ENCODE data around the gene MYH11.
"Not testable (repeated sequence)": the region's sequence is repeated elsewhere in the genome, so short reads cannot be mapped to it uniquely, and the experiment has no call there.

MYH11 gene

GRCh38 chr16:15803618-15804017 lies 53.2 kb downstream of the MYH11 start:
- DNase-seq: no peak

DNA sequence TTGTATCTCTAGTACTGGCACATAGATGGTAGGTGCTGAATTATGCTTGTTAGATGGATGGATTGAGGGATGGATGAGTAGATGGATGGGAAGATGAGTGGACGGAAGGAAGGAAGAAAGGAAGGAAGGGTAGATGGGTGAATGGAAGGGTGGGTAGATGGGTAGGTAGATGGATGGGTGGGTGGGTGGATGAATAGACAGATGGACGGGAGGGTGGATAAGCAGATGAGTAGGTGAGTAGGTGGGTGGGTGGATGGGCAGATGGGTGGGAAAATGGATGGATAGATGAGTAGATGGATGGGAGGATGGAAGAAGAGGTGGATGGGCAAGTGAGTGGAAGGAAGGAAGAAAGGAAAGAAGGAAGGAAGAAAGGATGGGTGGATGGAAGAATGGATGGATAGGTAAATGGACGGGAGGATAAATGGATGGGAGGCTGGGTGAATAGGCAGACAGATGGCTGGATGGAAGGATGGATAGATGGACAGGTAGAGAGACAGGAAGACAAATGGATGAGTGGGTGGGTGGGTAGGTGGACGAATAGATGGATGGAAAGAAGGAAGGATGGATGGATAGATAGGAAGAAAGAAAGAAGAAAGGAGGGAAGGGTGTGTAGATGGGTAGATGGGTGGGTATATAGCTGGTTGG lies 56.9 kb downstream of the MYH11 start:
- no peak for DNase-seq

DNA sequence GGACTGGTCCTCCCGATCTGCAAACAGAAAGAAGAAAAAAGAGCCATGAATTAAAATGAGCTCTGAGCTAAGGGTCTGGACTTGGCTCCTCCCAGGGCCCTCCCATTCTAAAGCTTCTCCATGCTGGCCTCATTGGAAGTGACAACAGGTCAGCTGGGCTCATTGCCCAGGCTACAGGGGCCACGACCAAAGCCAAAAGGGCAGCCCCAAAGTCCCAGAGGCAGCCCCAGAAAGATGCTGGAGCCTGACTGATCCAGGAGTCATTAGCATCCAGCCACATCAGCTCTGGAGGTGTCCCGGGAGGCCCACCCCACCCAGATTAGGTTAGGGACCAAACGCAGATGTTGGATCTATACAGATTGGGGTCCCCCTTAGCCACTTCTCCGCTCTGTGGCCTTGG lies 58.2 kb downstream of the MYH11 start:
- no peak for DNase-seq

DNA sequence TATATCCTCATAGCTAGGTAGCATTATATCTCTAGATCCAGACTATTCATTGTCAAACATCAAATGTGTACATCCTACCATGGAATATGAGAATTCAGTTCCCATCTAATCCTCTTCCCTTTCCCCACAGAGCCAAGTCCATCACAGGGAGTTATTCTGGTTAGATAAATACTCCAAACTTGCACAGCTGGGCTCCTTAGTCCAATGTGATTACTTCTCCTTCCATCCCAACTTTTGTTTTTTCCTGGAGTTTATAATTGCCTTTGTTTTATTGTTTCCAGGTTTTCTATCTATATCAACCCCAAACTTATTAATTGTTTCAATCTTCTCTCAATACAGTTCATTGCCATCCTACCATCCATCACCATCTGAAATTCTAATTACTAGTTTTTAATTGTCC lies 59.9 kb downstream of the MYH11 start:
- DNase-seq: no peak

DNA sequence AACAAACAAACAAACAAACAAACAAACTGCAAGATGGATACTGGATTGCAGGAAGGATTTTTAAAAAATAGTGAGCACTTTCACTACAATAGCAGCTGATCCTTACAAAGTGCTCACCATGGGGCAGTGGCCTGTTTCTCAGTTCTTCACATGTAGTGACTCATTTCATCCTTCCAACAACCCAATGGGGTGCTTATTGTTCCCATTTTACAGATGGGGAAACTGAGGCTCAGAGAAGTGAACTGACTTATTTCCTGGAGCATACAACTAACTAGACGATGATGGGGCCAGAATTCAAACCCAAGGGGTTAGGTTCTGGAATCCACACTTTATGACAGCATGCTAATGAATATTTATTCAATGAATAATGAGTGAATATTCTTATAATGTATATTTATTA lies 61.2 kb downstream of the MYH11 start:
- no peak for DNase-seq

- DNase-seq: no peak
These were observed 64.3 kb downstream of the MYH11 start for GRCh38 chr16:15792563-15792971.

- DNase-seq: no peak
These were observed 66.4 kb downstream of the MYH11 start for GRCh38 chr16:15790458-15790857.

DNA sequence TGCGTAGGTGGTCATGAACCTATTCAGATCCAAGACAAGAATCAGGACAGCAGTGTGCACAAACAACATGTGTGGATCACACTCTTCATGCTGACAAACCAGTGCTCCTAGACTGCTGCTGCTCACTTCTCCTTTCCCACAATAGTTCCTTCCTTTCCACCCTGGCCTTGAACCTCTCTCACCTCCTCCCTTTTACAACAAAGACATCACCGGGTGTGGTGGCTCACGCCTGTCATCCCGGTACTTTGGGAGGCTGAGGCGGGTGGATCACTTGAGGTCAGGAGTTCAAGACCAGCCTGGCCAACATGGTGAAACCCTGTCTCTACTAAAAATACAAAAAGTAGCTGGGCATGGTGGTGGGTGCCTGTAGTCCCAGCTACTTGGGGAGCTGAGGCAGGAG lies 67.0 kb downstream of the MYH11 start:
- DNase-seq: not testable (repeated sequence)

GRCh38 chr16:15788846-15789239 lies 68.0 kb downstream of the MYH11 start:
- no peak for DNase-seq

DNA sequence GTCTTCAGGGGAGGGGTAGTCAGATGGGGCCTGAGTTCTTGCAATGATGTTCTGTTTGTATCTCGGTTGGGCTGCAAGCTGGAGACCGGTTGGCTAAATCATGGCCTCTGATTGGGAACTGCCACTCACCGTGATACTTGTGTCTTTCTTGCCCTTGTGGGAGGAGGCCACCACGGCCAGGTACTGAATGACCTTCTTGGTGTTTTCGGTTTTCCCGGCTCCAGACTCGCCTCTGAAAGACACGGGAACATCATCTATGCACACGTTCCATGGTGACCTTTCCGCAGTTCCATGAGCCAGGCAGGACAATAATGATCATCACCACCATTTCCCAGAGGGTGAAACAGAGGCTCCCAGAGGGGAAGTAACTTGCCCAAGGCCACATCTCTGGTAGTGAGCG lies 70.3 kb downstream of the MYH11 start:
- DNase-seq: no peak

DNA sequence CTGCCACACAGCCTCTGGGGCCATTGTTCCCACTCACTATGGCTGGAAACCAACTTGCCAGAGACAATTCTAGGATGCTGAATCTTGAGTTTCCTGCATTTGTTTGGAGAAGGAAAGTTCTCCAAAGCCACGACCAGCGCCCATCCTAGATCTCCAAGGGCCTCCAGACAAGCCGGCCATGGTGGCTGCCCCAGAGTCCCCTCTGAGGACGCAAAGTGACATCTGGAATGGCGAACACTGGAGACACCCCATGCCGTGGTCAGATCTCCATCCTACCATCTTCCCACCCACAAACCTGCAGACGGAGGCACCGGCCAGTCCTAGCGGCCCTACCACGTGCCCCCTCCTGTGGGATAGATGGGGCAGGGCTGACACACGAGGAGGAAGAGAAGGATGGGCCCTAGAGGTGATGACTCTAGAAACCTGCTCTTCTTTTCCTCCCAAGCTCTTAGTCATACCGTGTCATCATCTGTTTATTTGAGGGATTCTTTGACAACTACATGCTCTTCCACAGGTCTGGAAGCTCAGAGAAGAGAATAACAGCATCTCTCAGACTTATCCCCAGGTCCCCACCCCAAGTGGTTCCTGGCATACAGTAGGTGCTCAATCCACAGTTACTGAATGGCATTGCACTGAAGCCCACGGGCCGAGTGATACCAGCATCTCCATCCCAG lies 71.3 kb downstream of the MYH11 start:
- no peak for DNase-seq

DNA sequence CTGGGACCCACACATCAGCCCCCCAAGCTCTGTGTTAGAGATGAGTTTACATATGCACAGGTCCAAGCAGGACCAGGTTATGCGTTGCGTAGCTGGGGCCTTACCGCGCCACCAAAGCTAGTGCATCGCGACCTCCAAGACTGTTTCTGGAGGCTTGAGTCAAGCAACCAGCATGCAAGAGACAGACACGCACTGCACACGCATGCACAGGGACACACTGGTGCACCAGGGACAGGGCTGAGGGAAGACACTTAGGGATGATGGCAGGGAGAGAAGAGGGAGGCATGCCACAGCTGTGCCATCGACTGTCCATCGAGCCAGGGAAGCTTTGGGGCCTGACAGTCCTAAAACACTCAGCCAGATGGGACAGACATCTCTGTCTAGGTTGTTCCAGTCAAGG lies 72.8 kb downstream of the MYH11 start:
- DNase-seq: no peak

- no peak for DNase-seq
These were observed 74.1 kb downstream of the MYH11 start for GRCh38 chr16:15782573-15783365.

- DNase-seq: no peak
These were observed 75.2 kb downstream of the MYH11 start for GRCh38 chr16:15781650-15782049.

DNA sequence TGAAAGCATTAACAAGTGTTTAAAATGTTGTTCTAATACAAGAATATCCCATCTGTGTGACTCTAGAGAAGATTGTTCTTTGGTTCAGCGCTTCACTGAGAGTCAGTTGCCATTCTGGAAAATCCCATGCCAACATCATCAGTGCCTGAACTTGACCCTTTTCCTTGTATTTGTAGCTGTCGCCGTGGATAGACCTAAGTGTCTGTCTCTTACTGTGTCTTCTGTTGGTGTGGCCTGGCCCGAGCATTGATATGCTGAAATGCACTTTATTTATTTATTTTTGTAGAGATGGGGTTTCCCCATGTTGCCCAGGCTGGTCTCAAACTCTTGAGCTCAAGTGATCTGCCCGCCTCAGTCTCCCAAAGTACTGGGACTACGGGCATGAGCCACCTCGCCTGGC lies 76.0 kb downstream of the MYH11 start:
- no peak for DNase-seq

- no peak for DNase-seq
These were observed 77.0 kb downstream of the MYH11 start for GRCh38 chr16:15779664-15780351.

- no peak for DNase-seq
These were observed 77.7 kb downstream of the MYH11 start for GRCh38 chr16:15778999-15779614.

- DNase-seq: no peak
These were observed 78.6 kb downstream of the MYH11 start for GRCh38 chr16:15778204-15778743.

DNA sequence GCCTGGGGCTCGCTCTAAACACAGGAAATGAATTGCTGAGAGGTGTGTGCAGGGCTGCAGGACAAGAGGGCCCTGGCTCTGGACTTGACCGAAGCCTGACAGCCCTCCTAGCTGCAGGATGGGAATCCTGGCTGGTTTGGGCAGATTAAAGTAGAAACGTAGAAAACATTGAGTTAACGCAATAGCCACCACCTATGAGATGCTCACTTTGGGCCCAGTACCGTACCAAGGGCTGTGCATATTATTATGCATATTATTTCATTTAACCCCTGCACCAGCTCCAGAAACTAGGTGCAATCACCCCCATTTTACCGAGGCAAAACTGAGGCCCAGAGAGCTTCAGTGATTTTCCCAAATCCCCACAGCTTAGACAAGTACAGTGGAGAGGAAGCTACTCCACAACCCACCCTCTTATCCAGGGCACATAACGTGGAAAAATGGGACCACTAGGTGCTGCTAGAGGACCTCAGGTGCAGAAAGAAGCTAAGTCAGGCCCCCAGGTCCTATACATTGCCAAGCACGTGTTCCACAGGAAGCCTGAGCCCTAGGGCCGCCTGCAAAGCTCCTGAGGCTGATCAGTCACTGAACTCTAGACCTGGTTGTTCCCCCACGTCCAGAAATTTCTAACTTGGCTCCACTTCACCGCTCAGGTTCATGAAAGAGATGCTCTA lies 79.2 kb downstream of the MYH11 start:
- no peak for DNase-seq

GRCh38 chr16:15776572-15776971 lies 80.3 kb downstream of the MYH11 start:
- no peak for DNase-seq

GRCh38 chr16:15775663-15776304 lies 81.0 kb downstream of the MYH11 start:
- DNase-seq: no peak

GRCh38 chr16:15775209-15775608 lies 81.6 kb downstream of the MYH11 start:
- no peak for DNase-seq

All from NCI-H2029 treated with DMSO at 0.1 percent for 48 hours (cell line).